ENCODE results near the gene ERVH48-1.
"Not testable (repeated sequence)": the region's sequence is repeated elsewhere in the genome, so short reads cannot be mapped to it uniquely, and the experiment has no call there.

Gene ERVH48-1

DNA sequence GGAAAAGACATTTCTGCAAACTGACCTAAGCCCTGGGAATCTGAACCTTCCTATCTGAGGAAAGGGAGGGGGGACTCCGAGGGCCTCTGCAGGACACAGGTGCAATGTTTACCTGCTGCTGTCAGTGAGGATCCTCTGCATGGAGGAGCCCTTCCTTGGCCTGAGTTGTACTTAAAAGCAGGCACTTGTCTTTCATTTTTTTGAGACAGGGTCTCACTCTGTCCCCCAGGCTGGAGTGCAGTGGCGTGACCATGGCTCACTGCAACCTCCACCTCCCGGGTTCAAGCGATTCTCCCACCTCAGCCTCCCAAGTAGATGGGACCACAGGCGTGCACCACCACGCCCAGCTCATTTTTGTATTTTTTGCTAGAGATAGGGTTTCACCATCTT is 13.2 kb upstream of the ERVH48-1 start:
- DNase-seq (ENCODE audit: low spot score) = not testable (repeated sequence)

DNA sequence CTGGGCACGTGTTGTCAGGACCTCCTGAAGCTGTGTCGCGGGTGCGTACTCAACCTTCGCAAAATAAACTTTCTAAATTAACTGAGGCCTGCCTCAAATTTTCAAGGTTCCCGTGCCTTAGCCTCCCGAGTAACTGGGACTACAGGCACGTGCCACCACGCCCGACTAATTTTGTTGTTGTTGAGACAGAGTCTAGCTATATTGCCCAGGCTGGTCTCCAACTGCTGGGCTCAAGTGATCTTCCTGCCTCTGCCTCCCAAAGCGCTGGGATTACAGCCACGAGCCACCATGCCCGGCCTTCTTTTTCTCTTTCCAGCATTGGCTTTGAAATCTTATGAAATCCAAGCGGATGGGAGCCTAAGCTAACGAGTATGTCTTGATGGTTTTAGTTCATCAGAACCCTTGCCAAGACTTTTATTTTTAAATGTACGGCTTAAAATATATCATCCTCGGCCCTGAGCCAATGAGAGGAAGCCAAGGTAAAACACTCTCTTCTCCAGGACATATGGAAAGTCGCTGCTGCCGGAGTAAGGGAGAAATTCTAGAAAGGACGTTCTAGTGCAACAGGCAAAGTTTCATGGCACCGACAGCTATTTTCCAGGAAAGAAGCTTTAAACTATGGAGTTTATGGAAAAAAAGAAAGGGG is 12.7 kb upstream of the ERVH48-1 start:
- no peak for DNase-seq (ENCODE audit: low spot score)

DNA sequence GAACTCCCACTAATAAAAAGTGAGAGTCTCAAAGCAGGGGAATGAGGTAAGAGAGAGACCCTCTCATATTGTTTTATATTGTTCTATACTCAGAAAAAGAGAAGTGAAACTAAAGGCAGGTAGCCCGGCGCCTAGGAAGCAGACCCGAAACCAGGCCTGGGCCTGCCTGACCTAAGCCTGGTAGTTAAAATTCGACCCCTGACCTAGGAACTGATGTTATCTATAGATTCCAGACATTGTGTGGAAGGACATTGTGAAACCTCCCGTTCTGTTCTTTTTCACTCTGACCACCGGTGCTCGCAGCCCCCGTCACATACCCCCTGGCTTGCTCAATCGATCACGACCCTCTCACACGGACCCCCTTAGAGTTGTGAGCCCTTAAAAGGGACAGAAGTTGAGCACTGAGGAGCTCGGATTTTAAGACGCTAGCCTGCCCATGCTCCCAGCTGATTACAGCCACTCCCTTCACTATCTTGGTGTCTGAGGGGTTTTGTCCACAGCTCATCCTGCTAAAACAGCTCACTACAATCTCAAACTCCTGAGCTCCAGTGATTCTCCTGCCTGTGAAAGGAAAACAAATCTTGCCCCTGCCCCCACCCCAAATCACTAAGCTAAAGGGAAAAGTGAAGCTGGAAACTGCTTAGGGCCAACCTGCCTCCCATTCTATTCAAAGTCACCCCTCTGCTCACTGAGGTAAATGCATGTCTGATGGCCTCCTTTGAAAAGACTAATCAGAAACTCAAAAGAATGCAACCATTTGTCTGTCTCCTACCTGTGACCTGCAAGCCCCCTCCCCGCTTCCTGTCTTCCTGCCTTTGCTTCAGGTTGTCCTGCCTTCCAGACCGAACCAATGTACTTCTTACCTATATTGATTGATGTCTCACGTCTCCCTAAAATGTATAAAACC is 11.9 kb upstream of the ERVH48-1 start:
- not testable (repeated sequence) for DNase-seq (ENCODE audit: low spot score)

DNA sequence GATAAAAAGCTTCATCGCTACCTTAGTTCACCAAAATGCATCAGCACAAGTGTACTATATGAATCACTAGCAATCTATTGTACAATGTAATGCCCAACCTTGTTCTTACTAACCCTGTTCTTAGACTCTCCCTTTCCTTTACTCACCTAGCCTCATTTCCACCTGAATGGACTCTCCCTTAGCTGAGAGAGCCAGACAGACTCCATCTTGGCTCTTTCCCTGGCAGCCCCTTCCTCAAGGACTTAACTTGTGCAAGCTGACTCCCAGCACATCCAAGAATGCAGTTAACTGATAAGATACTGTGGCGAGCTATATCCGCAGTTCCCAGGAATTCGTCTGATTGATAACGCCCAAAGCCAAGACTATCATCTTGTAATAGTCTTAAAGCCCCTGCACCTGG is 10.9 kb upstream of the ERVH48-1 start:
- not testable (repeated sequence) for DNase-seq (ENCODE audit: low spot score)

DNA sequence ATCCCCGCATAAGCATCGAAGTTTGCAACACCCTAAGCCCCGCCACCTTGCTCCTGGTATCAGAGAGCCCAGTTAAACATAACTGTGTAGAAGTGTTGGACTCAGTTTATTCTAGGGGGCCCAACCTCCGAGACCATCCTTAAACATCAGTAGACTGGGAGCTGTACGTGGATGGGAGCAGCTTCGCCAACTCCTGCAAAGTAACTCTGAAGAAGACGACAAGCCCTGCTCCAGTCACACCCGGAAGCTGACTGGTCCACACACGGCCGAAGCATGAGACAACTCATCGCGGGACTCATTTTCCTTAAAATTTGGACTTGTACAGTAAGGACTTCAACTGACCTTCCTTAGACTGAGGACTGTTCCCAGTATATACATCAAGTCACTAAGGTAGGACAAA is 8.5 kb upstream of the ERVH48-1 start:
- DNase-seq (ENCODE audit: low spot score) = not testable (repeated sequence)

DNA sequence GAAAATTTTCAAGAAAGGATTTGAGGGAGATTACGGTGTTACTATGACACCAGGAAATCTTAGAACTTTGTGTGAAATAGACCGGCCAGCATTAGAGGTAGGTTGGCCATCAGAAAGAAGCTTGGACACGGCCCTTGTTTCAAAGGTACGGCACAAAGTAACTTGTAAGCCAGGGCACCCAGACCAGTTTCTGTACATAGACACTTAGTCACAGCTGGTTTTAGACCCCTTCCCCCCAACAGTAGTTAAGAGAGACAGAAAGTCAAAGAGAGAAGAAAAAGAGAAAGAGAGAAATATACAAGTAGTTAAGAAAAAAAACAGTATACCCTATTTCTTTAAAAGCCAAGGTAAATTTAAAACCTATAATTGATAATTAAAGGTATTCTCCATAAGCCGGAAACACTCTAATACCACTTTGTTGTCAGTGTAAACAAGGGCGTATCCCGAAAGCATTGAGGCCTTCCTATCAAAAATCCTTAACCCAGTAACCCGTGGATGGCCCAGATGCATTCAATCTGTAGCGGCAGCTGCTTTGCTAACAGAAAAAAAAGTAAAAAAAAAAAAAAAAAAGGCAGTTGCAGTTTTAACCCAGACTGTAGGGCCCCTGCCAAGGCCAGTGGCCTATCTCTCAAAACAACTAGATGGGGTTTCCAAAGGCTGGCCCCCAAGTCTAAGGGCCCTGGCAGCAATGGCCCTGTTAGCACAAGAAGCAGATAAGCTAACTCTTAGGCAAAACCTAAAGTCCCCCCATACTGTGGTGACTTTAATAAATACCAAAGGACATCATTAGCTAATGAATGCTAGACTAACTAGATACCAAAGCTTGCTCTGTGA is 7.9 kb upstream of the ERVH48-1 start:
- DNase-seq (ENCODE audit: low spot score) = not testable (repeated sequence)

DNA sequence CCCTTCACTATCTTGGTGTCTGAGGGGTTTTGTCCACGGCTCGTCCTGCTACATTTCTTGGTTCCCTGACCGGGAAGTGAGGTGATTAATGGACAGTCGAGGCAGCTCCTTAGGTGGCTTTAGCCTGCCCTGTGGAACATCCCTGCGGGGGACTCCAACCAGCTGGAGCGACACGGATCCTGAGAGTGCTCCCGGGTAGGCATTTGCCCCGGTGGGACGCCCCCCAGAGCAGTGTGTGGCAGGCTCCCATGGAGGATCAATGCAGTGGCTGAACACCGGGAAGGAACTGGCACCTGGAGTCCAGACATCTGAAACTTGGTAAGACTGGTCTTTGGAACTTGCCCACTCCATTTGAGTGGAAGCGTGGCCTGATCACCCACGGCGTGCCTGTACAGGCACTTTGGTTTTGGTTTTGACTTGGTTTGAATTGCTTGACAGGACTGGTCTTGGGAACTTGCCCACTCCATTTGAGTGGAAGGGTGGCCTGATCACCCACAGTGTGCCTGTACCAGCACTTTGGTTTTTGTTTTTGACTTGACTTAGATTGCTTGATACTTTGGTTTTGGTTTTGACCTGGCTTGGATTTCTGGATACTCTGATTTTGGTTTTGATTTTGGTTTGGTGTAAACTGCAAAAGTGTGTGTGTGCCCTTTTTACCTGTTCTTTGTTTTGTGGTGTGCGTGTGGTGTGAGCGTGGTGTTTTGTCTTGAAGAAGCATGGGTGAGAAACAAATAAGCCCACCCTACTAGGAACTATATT is 7.1 kb upstream of the ERVH48-1 start:
- DNase-seq (ENCODE audit: low spot score) = not testable (repeated sequence)

DNA sequence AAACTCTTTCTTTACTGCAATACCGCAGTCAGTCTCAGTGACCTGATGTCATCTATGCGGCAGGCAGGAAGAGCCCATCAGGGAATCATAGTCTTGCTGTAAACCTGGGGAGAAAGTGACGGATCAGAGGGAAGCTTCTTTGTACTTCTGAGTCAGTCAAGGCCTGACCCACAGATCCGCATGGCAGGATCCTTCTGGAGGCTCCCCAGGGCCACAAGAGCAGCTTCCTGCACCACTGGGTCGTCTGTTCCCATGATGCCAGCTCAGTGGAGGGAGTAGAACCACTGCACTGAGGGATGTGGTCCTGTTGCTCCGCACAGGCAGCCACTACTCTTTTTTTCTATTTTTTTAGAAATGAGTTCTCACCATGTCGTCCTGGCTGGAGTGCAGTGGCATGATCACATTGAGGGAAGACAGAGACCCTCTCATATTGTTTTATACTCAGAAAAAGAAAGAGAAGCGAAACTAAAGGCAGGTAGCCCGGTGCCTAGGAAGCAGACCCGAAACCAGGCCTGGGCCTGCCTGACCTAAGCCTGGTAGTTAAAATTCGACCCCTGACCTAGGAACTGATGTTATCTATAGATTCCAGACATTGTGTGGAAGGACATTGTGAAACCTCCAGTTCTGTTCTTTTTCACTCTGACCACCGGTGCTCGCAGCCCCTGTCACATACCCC is 6.3 kb upstream of the ERVH48-1 start:
- DNase-seq (ENCODE audit: low spot score) = no peak

DNA sequence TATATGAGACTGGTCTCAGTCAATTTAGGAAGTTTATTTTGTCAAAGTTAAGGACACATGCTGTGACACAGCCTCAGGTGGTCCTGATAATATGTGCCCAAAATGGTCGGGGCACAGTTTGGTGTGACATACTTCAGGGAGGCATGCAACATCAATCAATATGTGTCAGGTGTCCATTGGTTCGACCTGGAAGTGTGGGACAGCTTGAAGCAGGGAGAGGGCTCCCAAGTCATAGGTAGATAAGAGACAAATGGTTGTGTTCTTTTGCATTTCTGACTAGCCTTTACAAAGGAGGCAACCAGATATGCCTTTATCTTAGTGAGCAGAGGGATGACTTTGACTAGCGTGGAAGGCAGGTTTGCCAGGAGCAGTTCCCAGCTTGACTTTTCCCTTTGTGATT is 4.5 kb upstream of the ERVH48-1 start:
- no peak for DNase-seq (ENCODE audit: low spot score)

DNA sequence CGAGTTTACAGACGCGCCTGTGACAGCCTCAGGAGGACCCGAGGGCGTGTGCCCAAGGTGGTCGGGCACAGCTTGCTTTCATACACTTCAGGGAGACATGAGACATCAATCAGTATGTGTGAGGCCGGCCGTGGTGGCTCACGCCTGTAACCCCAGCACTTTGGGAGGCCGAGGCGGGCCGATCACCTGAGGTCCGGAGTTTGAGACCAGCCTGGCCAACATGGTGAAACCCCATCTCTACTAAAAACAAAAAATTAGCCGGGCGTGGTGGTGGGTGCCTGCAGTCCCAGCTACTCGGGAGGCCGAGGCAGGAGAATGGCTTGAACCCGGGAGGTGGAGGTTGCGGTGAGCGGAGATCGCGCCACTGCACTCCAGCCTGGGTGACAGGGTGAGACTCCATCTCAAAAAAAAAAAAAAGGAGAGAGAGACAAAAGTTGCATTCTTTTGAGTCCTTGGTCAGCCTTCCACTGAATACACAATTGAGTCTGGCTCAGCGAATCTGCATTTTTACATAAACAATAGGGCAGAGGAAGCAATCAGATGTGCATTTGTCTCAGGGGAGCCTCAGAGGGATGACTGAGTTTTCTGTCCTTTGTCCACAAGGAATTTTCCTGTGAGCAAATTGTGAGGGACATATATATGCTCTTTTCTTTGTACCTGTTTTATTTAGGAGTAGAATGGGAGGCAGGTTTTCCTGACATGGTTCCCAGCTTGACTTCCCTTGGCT is 2.2 kb upstream of the ERVH48-1 start:
- DNase-seq (ENCODE audit: low spot score) = not testable (repeated sequence)

DNA sequence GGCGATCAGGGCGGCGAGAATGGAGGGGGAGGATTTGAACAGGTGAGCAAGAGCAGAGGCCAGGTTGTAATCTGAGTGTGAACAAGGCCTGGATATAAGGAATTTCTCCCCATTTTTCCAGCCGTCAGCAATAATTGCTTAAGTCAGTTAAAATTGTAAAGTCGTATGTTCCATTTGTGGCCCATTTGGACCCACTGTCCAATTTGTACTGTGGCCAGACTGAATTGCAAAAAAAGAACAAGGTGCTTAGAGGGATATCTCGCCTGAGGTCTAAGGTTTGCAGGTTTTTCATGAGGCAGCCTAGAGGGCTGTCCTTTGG is 1.0 kb downstream of the ERVH48-1 start:
- no peak for DNase-seq (ENCODE audit: low spot score)

DNA sequence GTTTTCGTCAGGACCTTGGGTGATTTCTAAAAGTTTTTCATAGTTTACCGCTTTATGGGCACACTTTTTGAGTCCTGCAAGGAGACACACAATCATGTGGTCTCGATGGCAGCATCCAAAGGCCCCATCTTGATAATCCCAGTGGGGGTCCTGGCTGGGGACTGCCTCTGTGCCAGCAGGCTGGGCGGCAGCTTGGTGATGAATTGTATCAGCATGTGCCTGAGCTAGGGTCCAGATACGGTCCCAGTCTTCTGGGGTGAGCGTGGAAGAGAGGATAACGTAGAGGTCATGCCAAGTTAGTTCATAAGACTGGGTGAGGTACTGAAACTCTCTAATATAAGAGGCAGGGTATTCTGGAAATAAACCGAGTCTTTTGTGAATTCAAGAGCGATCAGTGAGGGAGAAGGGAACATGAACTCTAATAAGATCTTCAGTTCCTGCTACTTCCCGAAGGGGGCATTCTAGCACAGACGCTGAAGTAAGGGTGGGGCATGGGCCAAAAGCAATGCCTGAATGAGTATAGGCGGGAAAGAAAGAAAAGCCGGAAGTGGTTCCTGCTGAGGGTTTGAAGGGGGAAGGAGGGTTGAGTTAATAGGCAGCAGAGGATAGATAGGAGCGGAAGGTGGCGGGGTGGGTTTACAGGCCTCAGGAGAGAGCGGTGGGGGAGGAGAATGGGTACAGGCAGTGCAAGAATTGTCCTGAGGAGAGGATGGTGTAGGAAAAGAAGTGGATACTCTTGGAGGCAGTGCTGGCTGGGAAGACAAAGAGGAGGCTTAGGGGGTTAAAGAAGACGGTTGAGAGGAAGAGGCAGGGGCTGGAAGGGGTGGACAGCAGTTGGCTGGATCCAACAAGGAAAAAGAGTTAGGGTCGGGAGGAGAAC is 1.6 kb downstream of the ERVH48-1 start:
- DNase-seq (ENCODE audit: low spot score) = peak; percentile 73

DNA sequence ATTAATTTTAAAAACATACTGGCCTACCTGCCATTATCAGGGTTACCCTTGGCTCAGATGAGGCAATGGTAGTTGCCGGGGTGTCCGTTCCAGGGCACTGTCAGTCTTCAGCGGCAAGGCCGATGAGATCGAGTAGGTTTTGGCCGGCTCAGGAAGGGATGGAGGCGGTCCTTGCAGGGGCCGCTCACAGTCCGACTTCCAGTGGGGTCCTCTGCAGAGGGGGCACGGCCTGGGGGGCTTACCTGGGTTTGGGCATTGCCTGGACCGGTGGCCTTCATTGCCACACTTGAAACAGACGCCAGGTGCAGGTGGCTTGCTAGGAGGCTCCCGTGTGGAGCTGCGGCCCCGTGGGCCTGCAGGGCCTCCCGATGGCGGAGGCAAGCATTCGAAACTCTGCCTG is 2.5 kb downstream of the ERVH48-1 start:
- no peak for DNase-seq (ENCODE audit: low spot score)

DNA sequence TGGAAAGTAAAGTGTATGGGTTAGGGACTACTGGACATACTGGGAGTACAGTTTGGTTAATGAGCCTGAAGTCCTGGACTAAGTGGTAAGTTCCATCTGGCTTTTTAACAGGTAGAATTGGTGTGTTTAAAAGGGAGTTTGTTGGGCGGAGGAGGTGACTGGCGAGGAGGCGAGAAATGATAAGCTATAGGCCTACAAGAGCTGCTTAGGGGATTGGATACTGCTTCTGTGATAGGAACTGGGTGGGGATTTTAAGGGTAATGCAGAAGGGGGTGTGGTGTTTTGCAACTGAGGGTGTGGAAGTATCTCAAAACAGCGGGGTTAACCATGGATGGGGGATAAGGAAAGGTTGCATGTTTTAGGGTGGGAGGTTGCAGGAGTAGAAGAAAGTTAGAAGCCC is 3.5 kb downstream of the ERVH48-1 start:
- DNase-seq (ENCODE audit: low spot score) = no peak

DNA sequence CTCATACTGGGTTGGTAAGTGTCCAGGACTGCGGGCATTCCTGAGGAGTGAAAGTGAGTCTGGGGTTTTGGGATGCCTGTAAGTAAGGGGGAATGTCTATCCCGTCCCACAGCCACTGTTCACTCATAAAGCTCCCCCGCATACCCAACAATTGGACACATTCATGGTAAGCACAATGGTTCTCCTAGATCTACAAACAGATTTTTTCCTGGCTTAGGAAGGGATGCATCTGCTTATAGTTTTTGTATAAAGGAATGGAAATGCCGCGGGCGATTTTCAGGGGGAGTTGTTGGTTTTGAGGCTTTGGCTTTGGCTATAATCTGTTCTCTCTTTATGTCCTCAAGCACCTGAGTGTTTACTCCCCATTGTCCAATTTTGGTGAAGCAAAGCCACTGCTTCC is 7.1 kb downstream of the ERVH48-1 start:
- no peak for DNase-seq (ENCODE audit: low spot score)

DNA sequence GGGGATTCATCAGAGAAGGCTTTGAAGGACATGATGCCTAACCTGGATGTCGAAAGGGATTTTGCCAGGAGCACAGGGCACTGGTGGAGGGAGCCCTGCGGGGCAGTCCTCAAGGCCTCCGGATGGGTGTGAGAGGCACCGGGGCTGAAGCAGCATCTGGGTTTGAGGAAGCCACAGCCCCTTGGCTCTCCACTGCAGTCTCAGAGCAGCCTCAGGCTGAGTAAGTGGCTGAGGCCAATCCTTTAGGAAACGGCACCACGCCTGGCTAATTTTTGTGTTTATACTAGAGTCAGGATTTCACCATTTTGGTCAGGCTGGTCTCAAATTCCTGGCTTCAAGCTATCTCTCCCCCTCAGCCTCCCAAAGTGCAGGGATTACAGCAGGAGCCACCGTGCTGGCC is 12.0 kb downstream of the ERVH48-1 start:
- no peak for DNase-seq (ENCODE audit: low spot score)

DNA sequence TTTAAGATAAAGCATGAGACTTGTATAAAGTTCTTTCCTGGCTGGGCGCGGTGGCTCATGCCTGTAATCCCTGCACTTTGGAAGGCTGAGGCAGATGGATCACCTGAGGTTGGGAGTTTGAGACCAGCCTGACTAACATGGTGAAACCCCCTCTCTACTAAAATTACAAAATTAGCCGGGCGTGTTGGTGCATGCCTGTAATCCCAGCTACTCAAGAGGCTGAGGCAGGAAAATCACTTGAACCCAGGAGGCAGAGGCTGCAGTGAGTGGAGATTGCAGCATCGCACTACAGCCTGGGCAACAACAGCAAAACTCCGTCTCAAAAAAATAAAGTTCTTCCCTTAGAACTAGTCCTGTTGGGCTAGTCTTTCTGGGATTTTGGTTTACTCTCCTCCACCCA is 13.5 kb downstream of the ERVH48-1 start:
- not testable (repeated sequence) for DNase-seq (ENCODE audit: low spot score)

DNA sequence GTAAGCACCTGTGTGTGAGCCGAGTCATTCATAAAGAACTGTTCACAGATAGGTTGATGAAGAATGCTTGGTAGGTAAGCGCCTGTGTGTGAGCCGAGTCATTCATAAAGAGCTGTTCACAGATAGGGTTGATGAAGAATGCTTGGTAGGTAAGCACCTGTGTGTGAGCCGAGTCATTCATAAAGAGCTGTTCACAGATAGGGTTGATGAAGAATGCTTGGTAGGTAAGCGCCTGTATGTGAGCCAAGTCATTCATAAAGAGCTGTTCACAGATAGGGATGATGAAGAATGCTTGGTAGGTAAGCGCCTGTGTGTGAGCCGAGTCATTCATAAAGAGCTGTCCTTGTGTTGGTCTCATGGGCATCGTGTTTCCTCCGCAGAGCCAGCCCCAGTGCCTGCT is 16.9 kb downstream of the ERVH48-1 start:
- not testable (repeated sequence) for DNase-seq (ENCODE audit: low spot score)

DNA sequence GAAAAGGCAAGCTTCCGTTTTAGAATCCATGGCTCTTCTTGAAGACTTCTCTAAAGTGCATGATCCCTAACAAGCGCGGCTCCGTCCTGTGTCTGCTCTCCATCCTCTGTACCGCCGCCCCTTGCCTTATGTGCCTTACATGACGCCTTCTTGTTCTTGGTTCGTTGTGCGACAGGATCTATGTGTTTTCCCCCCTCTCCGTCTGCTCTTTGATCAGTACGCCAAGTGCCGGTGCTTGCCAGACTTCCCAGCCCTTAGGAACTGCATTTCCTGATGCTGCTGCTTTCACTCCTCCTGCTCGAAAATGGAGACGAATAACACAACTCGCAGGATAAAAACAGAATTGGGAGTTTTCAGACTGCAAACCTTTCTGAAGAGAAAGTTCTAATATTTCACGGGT is 19.2 kb downstream of the ERVH48-1 start:
- no peak for DNase-seq (ENCODE audit: low spot score)

DNA sequence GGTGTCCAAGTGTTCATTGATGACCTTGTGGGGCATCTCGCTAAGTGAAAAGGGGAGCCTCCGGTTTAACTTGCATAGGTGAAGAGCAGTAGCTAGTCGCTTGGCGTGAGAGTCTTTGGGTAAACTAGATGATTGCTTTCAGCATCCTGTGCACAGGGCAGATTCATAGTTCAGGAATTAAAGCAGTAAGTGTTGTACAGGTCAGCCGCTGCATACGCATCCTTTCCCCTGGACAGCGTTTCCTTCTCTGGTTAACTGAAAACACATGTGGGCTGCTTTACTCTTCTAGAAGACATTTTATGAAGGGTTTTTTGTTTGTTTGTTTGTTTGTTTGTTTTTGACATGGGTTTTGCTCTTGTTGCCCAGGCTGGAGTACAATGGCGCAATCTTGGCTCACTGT is 20.2 kb downstream of the ERVH48-1 start:
- no peak for DNase-seq (ENCODE audit: low spot score)
